NCI-H1930 (cell line): ENCODE measurements around the gene UBA7.

ENCODE experiments used
- DNase-seq, 2 experiments: peaks; one replicate each; lab custom pipeline; 2025; lab: John Stamatoyannopoulos, UW

The UBA7 gene

GRCh38 chr3:49805897-49806701 lies 7.7 kb downstream of the UBA7 start:
- no peak for DNase-seq

GRCh38 chr3:49805367-49805782 lies 8.4 kb downstream of the UBA7 start:
- no peak for DNase-seq

GRCh38 chr3:49804141-49805041 lies 9.4 kb downstream of the UBA7 start:
- DNase-seq: no peak

- no peak for DNase-seq
These were observed 10.2 kb downstream of the UBA7 start for GRCh38 chr3:49803465-49804140.

- peak; percentile 66 to 79 for DNase-seq
These were observed 10.9 kb downstream of the UBA7 start, which contains the start of gene INKA1 for GRCh38 chr3:49802719-49803464. Gene INKA1, plus strand, starts transcription at chr3:49803261. Its CDS starts 132 bp downstream, at chr3:49803393.

GRCh38 chr3:49801160-49801559 lies 12.6 kb downstream of the UBA7 start:
- DNase-seq: no peak

GRCh38 chr3:49799761-49800160 lies 14.0 kb downstream of the UBA7 start, which contains the start of gene CDHR4:
Gene CDHR4, minus strand, starts transcription at chr3:49799873. Its CDS starts 61 bp downstream, at chr3:49799812.
- DNase-seq: no peak

GRCh38 chr3:49799105-49799504 lies 14.6 kb downstream of the UBA7 start:
- no peak for DNase-seq

- no peak for DNase-seq
These were observed 18.5 kb downstream of the UBA7 start for GRCh38 chr3:49794926-49795905.

GRCh38 chr3:49794431-49794830 lies 19.3 kb downstream of the UBA7 start:
- DNase-seq: no peak

- DNase-seq: no peak
These were observed 20.2 kb downstream of the UBA7 start for GRCh38 chr3:49793486-49794085.

- no peak for DNase-seq
These were observed 21.2 kb downstream of the UBA7 start for GRCh38 chr3:49792371-49793150.

- DNase-seq: no peak
These were observed 22.2 kb downstream of the UBA7 start for GRCh38 chr3:49791571-49791970.

- no peak for DNase-seq
These were observed 22.9 kb downstream of the UBA7 start for GRCh38 chr3:49790626-49791411.

GRCh38 chr3:49788056-49788455 lies 25.7 kb downstream of the UBA7 start:
- DNase-seq: no peak

- DNase-seq: no peak
These were observed 26.2 kb downstream of the UBA7 start for GRCh38 chr3:49787536-49787935.

- no peak for DNase-seq
These were observed 26.6 kb downstream of the UBA7 start for GRCh38 chr3:49787182-49787464.
